IPS-11a (cell line): Measurements from ENCODE around the gene PPP1R9B.

ENCODE experiments used
- H3K4me3 ChIP-seq: one replicate; pipeline ENCODE4 v1.5.1; 2013; ENCODE audit warnings: low read depth, low read length, control low read depth

PPP1R9B gene

DNA sequence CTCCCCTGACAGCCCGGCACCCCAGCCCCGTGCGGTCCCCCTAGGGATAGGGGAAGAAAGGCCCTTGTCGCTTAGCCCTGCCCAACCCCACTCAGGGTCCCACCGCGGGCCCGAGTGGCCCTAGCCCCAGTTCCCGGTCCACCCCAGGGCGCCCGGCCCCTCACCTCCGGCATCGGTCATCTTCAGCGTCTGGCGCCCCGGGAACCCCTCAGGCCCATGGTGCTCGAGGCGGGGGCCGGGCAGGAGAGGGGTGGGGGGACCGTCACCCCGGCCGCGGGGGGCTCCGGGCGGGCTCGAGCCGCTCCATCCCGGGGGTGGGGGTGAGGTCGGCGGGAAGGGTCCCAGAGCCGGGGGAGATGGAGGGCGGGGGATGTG, 21.1 kb downstream of the PPP1R9B start:
- H3K4me3 ChIP-seq = peak overlapping the region; percentile 51

DNA sequence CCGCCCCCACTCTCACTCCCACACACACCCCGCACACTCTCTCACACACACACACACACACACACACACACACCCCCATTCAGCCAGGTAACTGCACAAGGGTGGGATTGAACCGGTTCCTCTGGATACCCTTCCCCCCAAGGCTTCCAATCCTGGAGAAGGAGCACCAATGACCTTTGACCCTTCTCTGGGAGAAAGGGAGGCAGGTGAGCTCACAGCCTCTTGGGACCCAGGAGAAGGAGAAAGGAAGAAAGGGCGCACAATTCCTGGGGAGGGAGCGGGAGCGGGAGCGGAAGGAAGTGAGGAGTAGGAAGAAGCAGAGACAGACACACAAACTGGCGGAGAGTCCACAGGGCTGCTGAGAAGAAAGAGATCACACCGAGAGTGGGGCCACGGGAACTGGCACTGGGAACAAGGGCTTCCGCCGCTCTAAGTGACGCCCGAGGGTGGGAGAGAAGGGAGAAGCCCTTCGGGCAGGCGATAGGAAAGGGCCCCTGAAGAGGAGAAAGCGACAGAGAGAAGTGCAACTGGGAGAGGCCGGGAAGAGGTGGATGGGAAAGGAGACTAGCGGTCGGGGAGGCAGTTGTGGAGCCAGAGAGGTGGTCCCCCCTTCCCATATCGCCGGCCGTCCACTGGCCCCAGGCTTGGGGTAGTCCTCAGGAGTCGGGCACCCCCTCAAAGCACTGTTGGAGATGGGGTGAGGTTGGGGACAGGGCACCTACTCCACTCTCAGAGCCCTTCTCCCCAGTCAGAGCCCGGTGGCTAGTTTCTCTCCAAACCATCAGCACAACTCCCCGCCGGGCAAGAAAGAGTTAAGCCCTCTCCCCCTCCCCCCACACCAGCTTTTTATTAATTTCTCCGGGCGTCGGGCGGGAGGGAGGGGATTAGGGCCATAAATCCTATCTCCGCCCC, 21.8 kb downstream of the PPP1R9B start:
- H3K4me3 ChIP-seq = peak overlapping the region; percentile 52

GRCh38 chr17:50127697-50128361, 22.6 kb downstream of the PPP1R9B start:
- no peak overlapping the region for H3K4me3 ChIP-seq

DNA sequence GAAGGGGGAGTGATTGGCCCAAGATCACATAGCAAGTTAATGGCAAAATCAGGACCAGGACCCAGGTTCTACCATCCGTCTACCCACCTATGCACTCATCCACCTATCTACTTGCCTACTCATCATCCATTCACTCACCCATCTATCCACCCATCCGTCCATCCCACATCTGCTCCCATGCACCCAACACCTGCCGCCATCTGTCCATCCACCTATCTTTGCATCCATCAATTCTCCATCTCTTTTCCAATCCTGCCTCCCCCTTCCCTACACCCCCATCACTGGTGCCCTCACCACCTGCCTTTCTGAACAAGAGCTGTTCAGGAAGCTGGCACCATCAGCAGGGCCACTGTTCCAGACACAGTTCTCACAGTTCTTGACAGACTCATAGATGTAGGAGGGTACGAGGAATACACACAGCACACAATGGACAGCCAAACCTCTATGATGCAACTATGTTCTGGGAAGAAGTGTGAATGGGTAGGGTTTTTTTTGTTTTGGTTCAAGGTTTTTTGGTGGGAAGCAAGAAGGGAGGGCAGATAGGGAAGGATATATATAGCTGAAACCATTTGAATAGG, 25.0 kb downstream of the PPP1R9B start:
- no peak overlapping the region for H3K4me3 ChIP-seq

- H3K4me3 ChIP-seq = no peak overlapping the region
Observed at GRCh38 chr17:50123649-50124349, 26.7 kb downstream of the PPP1R9B start.

DNA sequence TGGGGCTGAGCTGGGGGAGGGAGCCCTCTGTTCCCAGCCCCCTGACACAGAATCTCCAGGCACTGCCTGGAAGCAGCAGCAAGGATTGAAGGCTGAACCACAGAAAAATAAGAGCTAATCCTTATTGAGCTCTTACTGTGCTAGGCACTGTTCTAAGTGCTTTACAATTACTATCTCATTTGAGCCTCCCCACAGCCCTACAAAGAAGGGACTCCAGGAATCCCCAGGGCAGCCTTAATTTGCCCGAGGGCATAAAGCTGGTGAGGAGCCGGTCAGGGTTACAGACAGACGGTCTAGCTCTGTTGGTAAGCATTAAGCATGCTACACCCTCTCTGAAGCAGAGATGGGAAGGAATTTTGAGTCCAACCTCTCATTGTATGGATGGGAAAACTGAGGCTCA, 27.5 kb downstream of the PPP1R9B start:
- H3K4me3 ChIP-seq = no peak overlapping the region

GRCh38 chr17:50120475-50121253, 29.8 kb downstream of the PPP1R9B start:
- no peak overlapping the region for H3K4me3 ChIP-seq

- no peak overlapping the region for H3K4me3 ChIP-seq
Observed at GRCh38 chr17:50118828-50119218, 31.7 kb downstream of the PPP1R9B start.

- no peak overlapping the region for H3K4me3 ChIP-seq
Observed at GRCh38 chr17:50118076-50118827, 32.2 kb downstream of the PPP1R9B start.

DNA sequence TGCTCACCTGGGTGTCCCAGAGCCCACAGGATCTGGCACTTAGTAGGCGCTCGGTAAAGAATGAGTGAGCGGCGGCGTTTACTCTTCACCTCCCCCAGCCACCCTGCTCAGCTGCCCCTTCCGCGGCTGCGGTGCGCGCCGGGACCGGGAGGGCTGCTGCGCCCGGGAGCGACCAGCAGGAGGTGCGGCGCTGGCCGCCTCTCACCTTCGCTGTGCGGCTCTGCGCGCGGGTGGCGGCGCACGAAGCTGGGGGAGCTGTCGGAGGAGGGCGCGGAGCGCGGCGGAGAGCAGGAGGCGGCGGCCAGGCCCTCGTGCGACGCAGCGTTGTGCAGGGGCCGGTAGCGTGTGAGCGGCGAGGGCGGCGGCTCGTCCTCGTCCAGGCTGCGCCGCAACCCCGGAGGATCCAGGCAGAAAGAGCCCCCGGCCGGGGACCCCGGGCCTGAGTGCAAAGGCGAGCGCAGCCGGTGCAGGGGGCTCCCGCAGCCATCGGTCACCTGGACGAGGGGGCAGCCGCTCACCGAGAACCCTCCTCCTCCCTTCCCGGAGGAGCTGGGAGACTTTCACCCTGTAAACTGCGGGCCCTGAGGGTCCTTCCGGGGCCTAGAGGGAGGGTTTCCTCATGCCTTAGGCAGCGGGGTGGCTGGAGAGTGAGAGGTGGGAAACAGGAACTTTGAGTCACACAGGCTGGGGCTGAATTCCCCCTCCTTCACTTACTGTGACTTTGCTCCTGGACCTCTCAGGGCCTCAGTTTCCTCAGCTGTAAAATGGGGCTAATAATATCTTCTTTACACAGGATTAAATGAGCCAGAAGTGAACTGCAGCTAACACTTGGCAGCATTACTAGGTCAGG, 33.0 kb downstream of the PPP1R9B start:
- peak overlapping the region; percentile 0 for H3K4me3 ChIP-seq

DNA sequence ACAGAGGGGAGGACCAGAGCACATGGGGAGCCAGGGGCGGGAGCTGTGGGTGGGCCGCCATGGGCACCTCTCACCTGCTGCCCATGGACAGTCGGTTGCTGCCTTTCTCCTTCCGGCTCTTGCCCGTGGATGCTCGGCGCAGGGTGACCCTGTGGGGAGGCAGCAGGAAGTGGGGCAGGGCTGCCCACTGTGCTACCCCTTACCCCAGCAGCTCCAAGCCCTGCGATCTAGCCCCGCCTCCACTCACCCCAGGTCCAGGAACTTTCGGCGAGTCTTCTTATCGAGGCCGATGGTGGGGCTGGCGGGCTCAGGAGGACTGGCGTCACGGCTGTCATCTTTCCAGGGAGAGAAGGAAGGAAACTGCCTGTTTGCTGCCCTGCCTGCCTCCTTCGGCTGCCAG, 34.7 kb downstream of the PPP1R9B start:
- no peak overlapping the region for H3K4me3 ChIP-seq

DNA sequence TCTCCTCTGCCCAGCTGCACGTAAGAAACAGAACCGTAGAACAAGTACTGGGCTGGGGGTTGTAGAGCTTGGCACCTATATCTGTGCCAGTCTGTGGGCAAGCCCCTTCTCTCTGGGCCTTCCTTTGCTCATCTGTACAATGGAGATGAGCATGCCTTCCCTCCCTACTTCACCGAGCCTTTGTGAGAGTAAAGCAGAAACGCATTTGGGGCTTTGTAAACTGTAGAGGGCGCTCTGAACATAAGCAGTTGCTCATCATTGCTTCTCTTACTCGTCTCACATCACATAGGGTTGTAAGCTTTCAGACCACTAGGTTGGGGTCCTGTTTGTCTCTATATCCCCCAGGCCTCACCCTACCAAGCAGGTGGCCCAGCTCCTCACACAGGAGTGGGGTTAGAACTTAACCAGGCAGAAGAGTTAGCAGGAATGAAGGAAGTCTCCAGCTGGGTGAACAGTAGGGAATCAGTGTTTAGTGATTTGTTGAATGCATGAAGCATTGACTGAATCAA, 35.6 kb downstream of the PPP1R9B start:
- H3K4me3 ChIP-seq = no peak overlapping the region

- no peak overlapping the region for H3K4me3 ChIP-seq
Observed at GRCh38 chr17:50114401-50114800, 36.1 kb downstream of the PPP1R9B start.

DNA sequence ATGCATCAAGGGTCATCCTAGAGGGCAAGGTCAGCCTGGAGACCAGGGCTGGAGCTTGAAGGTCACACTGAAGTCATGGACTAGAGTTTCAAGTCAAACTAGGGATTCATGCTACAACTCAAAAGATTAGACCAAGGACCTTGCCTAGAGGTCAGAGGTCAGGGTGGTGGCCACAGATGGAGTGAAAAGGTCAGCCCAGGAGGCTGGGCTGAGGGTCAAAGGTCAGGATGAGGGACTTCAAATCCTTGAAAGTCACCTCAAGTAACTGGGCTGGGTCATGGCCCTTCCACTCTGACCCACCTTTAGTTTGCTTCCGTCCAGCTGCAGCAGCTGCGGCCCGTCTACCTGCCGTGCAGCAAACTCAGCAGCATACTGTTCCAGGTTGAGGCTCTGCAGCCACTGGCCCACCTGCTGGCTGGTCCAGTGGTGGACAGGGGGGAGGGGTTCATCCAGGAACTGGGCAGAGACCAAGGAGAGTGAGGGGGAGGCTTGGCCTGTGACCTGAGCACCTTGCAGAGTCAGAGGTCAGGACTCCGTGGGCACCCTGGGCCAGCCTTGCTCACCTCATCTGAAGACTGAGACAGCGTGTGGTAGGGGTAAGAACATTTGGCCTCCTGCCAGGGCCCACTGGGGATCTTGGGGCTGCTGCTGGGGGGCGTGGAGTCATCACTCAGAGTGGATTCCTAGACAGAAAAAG, 36.7 kb downstream of the PPP1R9B start:
- no peak overlapping the region for H3K4me3 ChIP-seq

DNA sequence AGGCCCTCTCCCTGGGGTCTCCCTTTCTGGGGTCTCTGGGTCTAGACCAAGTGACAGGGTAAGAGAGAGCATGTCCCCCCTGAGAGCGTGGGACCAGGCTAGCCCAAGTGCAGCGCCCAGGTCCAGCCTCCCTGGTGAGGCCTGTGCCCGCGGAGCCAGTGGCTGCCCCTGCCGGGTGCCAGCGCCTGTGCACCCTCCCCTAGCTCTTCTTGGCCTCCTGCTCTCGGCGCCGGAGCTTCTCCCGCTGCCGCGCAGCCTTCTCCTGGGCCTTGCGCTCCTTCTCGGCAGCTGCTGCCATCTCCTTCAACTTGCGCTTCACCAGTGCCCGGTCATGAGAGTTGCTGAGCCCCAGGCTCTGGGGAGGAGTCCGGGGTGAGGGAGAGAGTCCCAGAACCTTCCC, 37.8 kb downstream of the PPP1R9B start:
- H3K4me3 ChIP-seq = no peak overlapping the region

DNA sequence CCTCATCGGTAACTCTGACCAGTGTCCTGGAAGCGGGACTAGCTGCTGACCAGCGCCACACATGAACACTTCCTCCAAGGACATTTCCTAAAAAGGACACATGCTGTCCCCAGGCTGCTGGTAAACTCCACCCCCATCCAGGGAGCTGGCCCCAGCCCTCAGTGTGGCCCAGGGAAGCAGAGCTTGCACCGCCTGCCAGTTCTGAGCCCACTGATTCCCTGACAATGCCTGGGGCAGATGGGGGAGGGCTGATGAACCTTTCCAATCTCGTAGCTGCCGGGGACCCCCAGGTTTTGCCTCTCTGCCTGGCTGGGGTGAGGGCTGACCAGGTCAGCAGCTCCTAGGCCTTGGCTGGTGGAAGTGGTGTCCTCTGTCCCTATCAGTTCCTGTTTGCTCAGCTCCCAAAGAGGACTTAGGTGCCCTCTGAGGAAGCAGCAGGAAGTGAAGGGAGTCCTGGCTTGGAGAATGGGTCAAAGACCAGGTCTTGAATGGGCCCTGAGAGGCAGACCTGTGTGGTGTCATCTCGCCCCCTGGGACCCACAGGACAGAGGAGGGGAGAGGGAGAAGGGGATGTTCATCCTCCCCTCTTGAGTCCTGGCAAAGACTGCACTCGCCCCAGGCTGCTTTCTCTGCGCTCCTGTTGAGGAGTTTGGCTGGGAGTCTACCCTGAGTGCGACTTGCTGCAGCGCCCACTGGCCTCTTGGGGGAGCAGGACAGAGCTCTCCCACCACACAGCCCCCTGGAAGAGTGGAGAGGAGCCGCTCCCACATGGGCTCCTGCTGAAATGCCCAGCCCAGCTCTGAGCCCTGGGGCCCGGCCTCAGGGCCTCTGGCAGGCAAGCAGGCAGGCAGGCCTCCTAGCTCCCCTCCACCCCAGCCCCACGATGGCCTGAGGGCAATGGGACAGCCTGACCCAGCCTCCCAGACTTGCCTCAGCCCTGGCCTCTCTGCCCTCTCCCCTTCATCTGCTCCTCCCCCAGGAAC, 38.5 kb downstream of the PPP1R9B start:
- H3K4me3 ChIP-seq = no peak overlapping the region
